ENCODE results near the gene KCNJ6. TPM values are rescaled to one million over a fixed set of nuclear protein-coding genes. Genes with fewer than 3 reads are reported as not detected.

Gene KCNJ6
- total RNA-seq, 1 donor from 2014 or later = 10.5 TPM

- H3K36me3 Mint-ChIP-seq (ENCODE audit: unreplicated experiment) = peaks cover 17% of the 10 kb centered on the region
- TF ChIP-seq, protein P1, sequence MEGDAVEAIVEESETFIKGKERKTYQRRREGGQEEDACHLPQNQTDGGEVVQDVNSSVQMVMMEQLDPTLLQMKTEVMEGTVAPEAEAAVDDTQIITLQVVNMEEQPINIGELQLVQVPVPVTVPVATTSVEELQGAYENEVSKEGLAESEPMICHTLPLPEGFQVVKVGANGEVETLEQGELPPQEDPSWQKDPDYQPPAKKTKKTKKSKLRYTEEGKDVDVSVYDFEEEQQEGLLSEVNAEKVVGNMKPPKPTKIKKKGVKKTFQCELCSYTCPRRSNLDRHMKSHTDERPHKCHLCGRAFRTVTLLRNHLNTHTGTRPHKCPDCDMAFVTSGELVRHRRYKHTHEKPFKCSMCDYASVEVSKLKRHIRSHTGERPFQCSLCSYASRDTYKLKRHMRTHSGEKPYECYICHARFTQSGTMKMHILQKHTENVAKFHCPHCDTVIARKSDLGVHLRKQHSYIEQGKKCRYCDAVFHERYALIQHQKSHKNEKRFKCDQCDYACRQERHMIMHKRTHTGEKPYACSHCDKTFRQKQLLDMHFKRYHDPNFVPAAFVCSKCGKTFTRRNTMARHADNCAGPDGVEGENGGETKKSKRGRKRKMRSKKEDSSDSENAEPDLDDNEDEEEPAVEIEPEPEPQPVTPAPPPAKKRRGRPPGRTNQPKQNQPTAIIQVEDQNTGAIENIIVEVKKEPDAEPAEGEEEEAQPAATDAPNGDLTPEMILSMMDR (IDR thresholded peaks at IDR 0.05) = no peak
- H3K4me1 Mint-ChIP-seq (ENCODE audit: unreplicated experiment) = peaks cover 49% of the 10 kb centered on the region
- peak overlapping the region; percentile 53 for H3K4me3 Mint-ChIP-seq (ENCODE audit: unreplicated experiment)
- peaks cover 20% of the 10 kb centered on the region for H3K9me3 Mint-ChIP-seq (ENCODE audit: unreplicated experiment)
- DNase-seq (ENCODE audit: extremely low spot score, unreplicated experiment) = no peak
- no peaks in the 10 kb centered on the region for H3K27me3 Mint-ChIP-seq (ENCODE audit: unreplicated experiment)
- peak overlapping the region; percentile 94 for H3K27ac Mint-ChIP-seq (ENCODE audit: unreplicated experiment)
These were observed 60.3 kb downstream of the KCNJ6 start for GRCh38 chr21:37855647-37856625.

- DNase-seq (ENCODE audit: extremely low spot score, unreplicated experiment) = no peak
- no peaks in the 10 kb centered on the region for H3K27me3 Mint-ChIP-seq (ENCODE audit: unreplicated experiment)
- H3K27ac Mint-ChIP-seq (ENCODE audit: unreplicated experiment) = peak overlapping the region; percentile 94
- peak overlapping the region; percentile 53 for H3K4me3 Mint-ChIP-seq (ENCODE audit: unreplicated experiment)
- TF ChIP-seq, protein P1 (IDR thresholded peaks at IDR 0.05) = no peak
- peaks cover 49% of the 10 kb centered on the region for H3K4me1 Mint-ChIP-seq (ENCODE audit: unreplicated experiment)
- peaks cover 20% of the 10 kb centered on the region for H3K9me3 Mint-ChIP-seq (ENCODE audit: unreplicated experiment)
- peaks cover 17% of the 10 kb centered on the region for H3K36me3 Mint-ChIP-seq (ENCODE audit: unreplicated experiment)
These were observed 61.0 kb downstream of the KCNJ6 start for GRCh38 chr21:37855271-37855646.

DNA sequence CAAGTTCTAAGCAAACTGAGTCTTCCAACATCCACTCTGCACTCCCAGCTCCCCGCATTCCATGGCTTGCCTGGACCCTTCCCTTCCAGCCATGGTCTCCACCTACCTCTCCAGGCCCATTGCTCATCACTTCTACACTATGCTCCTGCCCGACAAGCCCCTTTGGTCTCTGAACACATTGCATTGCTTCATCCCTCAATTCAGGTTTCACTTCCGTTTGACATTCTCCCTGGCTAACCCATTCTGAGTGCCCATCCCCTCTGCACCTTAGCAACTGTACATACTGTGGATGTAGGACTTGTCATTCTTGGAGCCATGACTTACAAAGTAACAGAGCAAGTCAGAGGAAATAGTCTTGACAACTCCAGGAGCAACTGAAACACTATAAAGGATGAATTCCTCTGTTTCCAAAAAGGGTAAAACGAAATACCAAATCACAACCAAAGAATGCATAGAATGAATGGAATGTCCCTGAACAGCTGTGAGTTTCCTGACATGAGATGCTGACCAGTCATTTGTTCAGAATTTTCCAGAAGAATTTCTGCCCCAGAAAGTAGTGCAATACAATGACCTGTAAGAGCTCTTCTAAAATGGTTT, 66.7 kb downstream of the KCNJ6 start:
- H3K9me3 Mint-ChIP-seq (ENCODE audit: unreplicated experiment) = peaks cover 16% of the 10 kb centered on the region
- DNase-seq (ENCODE audit: extremely low spot score, unreplicated experiment) = no peak
- H3K27ac Mint-ChIP-seq (ENCODE audit: unreplicated experiment) = peak overlapping the region; percentile 76
- H3K36me3 Mint-ChIP-seq (ENCODE audit: unreplicated experiment) = peaks cover 12% of the 10 kb centered on the region
- H3K4me3 Mint-ChIP-seq (ENCODE audit: unreplicated experiment) = no peak overlapping the region
- no peaks in the 10 kb centered on the region for H3K27me3 Mint-ChIP-seq (ENCODE audit: unreplicated experiment)
- TF ChIP-seq, protein P1 (IDR thresholded peaks at IDR 0.05) = no peak
- H3K4me1 Mint-ChIP-seq (ENCODE audit: unreplicated experiment) = peaks cover 66% of the 10 kb centered on the region

DNA sequence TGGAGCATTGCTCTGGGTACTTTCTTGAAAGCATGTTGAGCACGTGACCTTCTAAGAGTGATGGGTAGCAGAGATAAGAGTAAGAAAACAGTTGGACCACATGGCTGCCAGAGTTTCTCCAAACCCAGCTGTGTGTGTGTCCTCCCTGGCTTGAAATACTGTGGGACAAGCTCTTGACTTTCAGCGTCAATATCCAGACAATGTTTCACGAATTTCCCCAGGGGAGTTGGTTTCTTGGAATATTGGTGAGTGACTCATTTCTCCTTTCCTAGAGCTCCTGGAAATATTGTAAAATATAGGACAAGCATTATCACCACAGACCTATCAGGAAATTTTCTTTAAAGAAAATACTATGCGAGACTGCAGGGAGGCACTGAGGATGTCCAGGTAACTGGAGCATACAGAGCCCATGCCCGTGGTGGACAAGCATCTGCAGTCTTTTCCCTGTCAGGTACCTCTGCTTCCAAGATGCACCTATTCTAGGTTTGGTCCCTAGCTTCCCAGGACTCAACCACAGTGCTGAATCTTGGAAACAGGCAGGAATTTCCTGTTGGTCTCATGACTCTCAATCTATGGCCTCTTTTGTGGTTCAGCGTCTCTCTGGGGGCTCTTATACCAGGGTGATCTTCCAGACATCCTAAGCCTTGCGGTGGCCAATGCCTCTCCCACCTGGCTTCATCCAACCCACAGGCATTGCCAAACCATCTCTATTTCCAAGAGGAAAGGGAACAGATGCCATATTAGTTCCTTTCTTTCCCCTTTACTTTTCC, 67.4 kb downstream of the KCNJ6 start:
- H3K4me1 Mint-ChIP-seq (ENCODE audit: unreplicated experiment) = peaks cover 64% of the 10 kb centered on the region
- peaks cover 10% of the 10 kb centered on the region for H3K36me3 Mint-ChIP-seq (ENCODE audit: unreplicated experiment)
- H3K27me3 Mint-ChIP-seq (ENCODE audit: unreplicated experiment) = no peaks in the 10 kb centered on the region
- TF ChIP-seq, protein P1 (IDR thresholded peaks at IDR 0.05) = no peak
- DNase-seq (ENCODE audit: extremely low spot score, unreplicated experiment) = no peak
- H3K4me3 Mint-ChIP-seq (ENCODE audit: unreplicated experiment) = no peak overlapping the region
- peak overlapping the region; percentile 76 for H3K27ac Mint-ChIP-seq (ENCODE audit: unreplicated experiment)
- H3K9me3 Mint-ChIP-seq (ENCODE audit: unreplicated experiment) = peaks cover 12% of the 10 kb centered on the region

All from osteocyte (in vitro differentiated cells).